ENCODE results near the gene LPAR5.
"Not testable (repeated sequence)": the region's sequence is repeated elsewhere in the genome, so short reads cannot be mapped to it uniquely, and the experiment has no call there.

LPAR5 gene

DNA sequence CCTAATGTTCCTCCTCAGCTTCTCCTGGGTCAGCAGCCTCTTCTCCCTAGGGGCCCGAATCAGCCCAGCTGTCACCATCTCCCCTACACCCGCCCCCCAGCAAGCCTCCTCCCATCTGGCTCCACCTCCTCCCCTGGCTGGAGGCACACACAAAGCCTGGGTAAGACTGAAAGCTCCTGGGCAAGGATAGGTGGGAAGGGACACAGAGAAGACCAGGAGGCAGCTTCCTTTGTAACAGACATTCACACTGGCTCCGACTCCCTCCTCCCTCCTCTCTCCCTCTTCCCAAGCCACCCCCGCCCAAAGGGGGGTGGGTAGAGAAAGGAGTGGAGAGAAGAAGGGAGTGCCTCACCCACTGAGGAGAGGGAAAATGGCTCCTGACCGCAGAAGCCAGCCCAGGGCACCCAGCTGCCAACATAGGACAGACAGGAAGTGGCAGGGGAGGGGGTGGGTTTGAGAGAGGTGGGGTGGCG lies 32.6 kb downstream of the LPAR5 start:
- no peak overlapping the region for H3K4me3 ChIP-seq (ENCODE audit: low read depth, low read length)
- TF ChIP-seq, protein P1, sequence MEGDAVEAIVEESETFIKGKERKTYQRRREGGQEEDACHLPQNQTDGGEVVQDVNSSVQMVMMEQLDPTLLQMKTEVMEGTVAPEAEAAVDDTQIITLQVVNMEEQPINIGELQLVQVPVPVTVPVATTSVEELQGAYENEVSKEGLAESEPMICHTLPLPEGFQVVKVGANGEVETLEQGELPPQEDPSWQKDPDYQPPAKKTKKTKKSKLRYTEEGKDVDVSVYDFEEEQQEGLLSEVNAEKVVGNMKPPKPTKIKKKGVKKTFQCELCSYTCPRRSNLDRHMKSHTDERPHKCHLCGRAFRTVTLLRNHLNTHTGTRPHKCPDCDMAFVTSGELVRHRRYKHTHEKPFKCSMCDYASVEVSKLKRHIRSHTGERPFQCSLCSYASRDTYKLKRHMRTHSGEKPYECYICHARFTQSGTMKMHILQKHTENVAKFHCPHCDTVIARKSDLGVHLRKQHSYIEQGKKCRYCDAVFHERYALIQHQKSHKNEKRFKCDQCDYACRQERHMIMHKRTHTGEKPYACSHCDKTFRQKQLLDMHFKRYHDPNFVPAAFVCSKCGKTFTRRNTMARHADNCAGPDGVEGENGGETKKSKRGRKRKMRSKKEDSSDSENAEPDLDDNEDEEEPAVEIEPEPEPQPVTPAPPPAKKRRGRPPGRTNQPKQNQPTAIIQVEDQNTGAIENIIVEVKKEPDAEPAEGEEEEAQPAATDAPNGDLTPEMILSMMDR (IDR thresholded peaks at IDR 0.05; ENCODE audit: control insufficient read depth, extremely low read depth, insufficient read depth), result no peak
- DNase-seq (ENCODE audit: low read depth), result no peak

GRCh38 chr12:6602526-6602925 lies 33.2 kb downstream of the LPAR5 start:
- no peak overlapping the region for H3K4me3 ChIP-seq (ENCODE audit: low read depth, low read length)
- TF ChIP-seq, protein P1 (IDR thresholded peaks at IDR 0.05; ENCODE audit: control insufficient read depth, extremely low read depth, insufficient read depth), result no peak
- no peak for DNase-seq (ENCODE audit: low read depth)

GRCh38 chr12:6595673-6596072 lies 40.1 kb downstream of the LPAR5 start:
- DNase-seq (ENCODE audit: low read depth); H3K4me3 ChIP-seq (ENCODE audit: low read depth, low read length): not testable (repeated sequence)

DNA sequence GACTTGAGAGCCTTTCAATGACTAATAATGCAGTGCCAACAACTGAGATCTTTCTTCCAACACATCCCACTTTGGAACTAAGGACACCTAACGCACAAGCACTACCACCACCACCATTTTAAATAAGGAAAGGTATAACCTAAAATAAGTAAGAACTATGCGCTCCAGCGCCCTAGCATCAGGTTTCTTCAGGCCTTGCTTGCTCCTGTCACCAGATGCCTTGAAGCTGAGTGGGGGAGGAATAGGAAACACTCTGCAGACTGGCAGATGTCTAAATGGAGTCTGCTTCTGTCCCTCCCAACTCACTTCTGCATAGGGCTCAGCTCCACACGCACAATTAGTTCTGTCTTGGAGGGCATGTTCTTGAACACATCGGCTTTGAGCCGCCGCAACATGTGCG lies 43.7 kb downstream of the LPAR5 start:
- TF ChIP-seq, protein P1 (IDR thresholded peaks at IDR 0.05; ENCODE audit: control insufficient read depth, extremely low read depth, insufficient read depth), result no peak

DNA sequence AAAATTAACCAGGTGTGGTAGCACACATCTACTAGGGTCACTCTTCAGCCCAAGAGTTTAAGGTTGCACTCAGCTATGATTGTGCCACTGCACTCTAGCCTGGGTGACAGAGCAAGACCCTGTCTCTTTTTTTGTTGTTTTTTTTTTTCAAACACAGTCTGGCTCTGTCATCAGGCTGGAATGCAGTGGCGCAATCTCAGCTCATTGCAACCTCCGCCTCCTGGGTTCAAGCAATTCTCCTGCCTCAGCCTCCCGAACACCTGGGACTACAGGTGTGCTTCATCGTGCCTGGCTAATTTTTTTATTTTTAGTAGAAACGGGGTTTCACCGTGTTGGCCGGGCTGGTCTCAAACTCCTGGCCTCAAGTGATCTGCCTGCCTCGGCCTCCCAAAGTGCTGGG lies 49.2 kb downstream of the LPAR5 start:
- not testable (repeated sequence) for H3K4me3 ChIP-seq (ENCODE audit: low read depth, low read length); DNase-seq (ENCODE audit: low read depth)

More for the DNA sequence above, 43.7 kb downstream of the LPAR5 start:
- no peak overlapping the region for H3K4me3 ChIP-seq (ENCODE audit: low read depth, low read length)
- no peak for DNase-seq (ENCODE audit: low read depth)

- H3K4me3 ChIP-seq (ENCODE audit: low read depth, low read length), result no peak overlapping the region
- TF ChIP-seq, protein P1 (IDR thresholded peaks at IDR 0.05; ENCODE audit: control insufficient read depth, extremely low read depth, insufficient read depth), result no peak
- no peak for DNase-seq (ENCODE audit: low read depth)
Measured at GRCh38 chr12:6584293-6584692, 51.5 kb downstream of the LPAR5 start.

DNA sequence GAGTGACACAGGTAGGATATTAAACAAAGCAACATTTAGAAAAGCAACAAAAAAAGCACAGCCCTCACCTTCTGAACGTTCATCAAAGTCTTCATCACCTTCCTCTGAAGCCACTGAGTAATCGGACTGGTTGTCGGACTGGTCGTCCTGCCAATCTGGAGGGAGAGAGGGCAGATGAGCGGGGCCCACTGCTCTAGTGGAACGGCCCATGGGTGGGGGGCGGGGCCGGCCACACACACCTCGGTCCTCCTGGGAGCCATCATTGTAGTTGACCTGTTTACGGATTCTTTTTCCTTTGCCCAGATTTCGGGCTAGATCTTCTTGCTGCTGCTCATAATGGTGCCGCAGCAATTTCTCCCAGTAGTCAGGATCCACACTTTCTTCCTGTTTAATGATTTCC lies 52.8 kb downstream of the LPAR5 start:
- DNase-seq (ENCODE audit: low read depth), result no peak
- no peak overlapping the region for H3K4me3 ChIP-seq (ENCODE audit: low read depth, low read length)
- TF ChIP-seq, protein P1 (IDR thresholded peaks at IDR 0.05; ENCODE audit: control insufficient read depth, extremely low read depth, insufficient read depth), result no peak

- DNase-seq (ENCODE audit: low read depth), result no peak
- no peak overlapping the region for H3K4me3 ChIP-seq (ENCODE audit: low read depth, low read length)
- TF ChIP-seq, protein P1 (IDR thresholded peaks at IDR 0.05; ENCODE audit: control insufficient read depth, extremely low read depth, insufficient read depth), result 0 out of 2 replicates have a peak, but pooled peaks have one; percentile 12
Measured at GRCh38 chr12:6582196-6582595, 53.6 kb downstream of the LPAR5 start.

Measured in LNCaP clone FGC (cell line).